ACC112 (cell line): ENCODE results near the gene LONRF2.

Experiments
- H2AFZ ChIP-seq: fragments of 200-600 bp; sonication (generic); one replicate; pipeline ENCODE4 v1.6.0; 2017; ENCODE audit warnings: antibody characterized with exemption, low read length; ENCODE audit not compliant: unreplicated experiment
- H3K27ac ChIP-seq: fragments of 200-600 bp; sonication (generic); 2 replicates; pipeline ENCODE4 v1.5.1; 2014; ENCODE audit warnings: low read depth, mild to moderate bottlenecking, antibody characterized with exemption, low read length, moderate library complexity
- H3K27me3 ChIP-seq: fragments of 200-600 bp; sonication (generic); 2 replicates; pipeline ENCODE4 v1.6.1; 2014; ENCODE audit warnings: mild to moderate bottlenecking, antibody characterized with exemption, low read length, moderate library complexity, mixed read lengths; ENCODE audit not compliant: insufficient read depth
- H3K36me3 ChIP-seq: fragments of 200-600 bp; sonication (generic); 2 replicates; pipeline ENCODE4 v1.6.1; 2016; ENCODE audit warnings: mild to moderate bottlenecking, antibody characterized with exemption, low read length, moderate library complexity, mixed read lengths; ENCODE audit not compliant: insufficient read depth
- H3K4me1 ChIP-seq: fragments of 200-600 bp; sonication (generic); one replicate; pipeline ENCODE4 v1.6.1; 2016; ENCODE audit warnings: low read length, mixed read lengths; ENCODE audit not compliant: insufficient read depth, unreplicated experiment, control insufficient read depth
- H3K4me3 ChIP-seq: fragments of 200-600 bp; sonication (generic); 2 replicates; pipeline ENCODE4 v1.5.1; 2014; ENCODE audit warnings: mild to moderate bottlenecking, low read depth, low read length
- H3K79me2 ChIP-seq: fragments of 200-600 bp; sonication (generic); one replicate; pipeline ENCODE4 v1.6.0; 2016; ENCODE audit warnings: low read length; ENCODE audit not compliant: control insufficient read depth, unreplicated experiment, insufficient read depth

LONRF2 gene

DNA sequence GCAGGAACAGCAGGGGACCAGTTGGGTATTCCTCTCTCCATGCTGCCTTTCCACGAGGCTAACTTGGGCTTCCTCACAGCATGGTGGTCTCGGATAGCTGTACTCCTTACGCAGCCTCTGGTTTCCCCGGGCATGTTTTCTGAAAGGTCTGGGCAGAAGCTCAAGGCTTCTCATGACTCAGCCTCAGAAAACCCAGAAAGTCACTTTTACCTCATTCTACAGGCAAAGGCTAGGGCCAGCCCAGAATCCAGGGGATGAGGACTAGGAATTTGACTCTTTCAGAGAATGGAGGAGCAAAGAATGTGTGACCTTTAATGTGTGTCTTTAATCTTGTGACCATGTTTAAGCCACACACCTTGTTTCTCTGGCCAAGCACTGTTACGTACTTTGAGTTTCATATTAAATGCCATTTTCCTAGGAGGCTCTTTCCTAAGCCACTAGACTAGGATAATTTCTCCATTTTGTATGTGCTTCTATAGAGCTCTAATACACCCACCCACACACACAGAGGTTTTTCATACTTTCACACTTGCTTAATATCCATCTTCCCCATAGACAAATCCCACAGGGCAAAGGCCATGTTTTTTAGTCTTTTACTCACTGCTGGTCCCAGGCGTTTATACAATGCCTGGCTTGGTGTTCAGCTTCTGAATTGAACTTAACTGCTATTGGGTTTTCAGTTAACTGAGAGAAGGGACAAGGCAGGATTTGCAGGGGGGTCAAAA is 77.3 kb downstream of the LONRF2 start:
- Histone ChIP-seq H3K27me3 (0 out of 2 replicates have a peak, but pooled peaks cover 4% of the 10 kb centered on the region), H3K27ac (no peak overlapping the region), H3K4me1 (no peaks in the 10 kb centered on the region), H3K79me2 (no peaks in the 10 kb centered on the region), H3K36me3 (no peaks in the 10 kb centered on the region), H2AFZ (no peak overlapping the region), H3K4me3 (no peak overlapping the region)

GRCh38 chr2:100243631-100244030 is 78.7 kb downstream of the LONRF2 start:
- no peaks in the 10 kb centered on the region for H3K79me2 ChIP-seq
- no peak overlapping the region for H3K4me3 ChIP-seq
- no peaks in the 10 kb centered on the region for H3K27me3 ChIP-seq
- no peak overlapping the region for H2AFZ ChIP-seq
- H3K27ac ChIP-seq: no peak overlapping the region
- no peaks in the 10 kb centered on the region for H3K4me1 ChIP-seq
- H3K36me3 ChIP-seq: no peaks in the 10 kb centered on the region

- Histone ChIP-seq H3K27ac (no peak overlapping the region), H2AFZ (no peak overlapping the region), H3K36me3 (no peaks in the 10 kb centered on the region), H3K4me1 (no peaks in the 10 kb centered on the region), H3K27me3 (no peaks in the 10 kb centered on the region), H3K4me3 (no peak overlapping the region), H3K79me2 (no peaks in the 10 kb centered on the region)
Observed at GRCh38 chr2:100242891-100243619, 79.2 kb downstream of the LONRF2 start.

- H3K79me2 ChIP-seq: no peaks in the 10 kb centered on the region
- H3K27me3 ChIP-seq: no peaks in the 10 kb centered on the region
- no peak overlapping the region for H3K4me3 ChIP-seq
- no peaks in the 10 kb centered on the region for H3K36me3 ChIP-seq
- H3K4me1 ChIP-seq: no peaks in the 10 kb centered on the region
- H2AFZ ChIP-seq: no peak overlapping the region
- no peak overlapping the region for H3K27ac ChIP-seq
Observed at GRCh38 chr2:100242476-100242875, 79.8 kb downstream of the LONRF2 start.

DNA sequence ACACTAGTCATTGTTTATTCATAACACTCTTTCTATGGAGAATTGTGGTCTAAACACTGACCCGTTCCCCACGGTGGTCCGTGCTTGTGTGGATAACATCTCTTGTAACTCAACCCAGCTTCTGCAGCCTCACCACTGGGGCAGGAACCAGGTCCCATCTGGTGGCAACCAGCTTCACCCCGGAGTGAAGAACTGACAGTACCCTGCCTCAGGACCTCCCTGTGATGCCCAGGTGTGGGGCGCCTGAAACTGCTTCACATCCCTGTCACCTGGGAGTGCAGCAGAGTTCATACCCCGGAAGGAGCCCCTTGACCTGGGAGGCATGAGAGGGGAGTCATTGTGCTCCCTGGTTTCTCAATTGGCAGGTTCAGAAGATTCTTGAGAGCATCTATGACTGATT is 81.1 kb downstream of the LONRF2 start:
- Histone ChIP-seq H3K4me1 (no peaks in the 10 kb centered on the region), H3K27me3 (no peaks in the 10 kb centered on the region), H3K36me3 (no peaks in the 10 kb centered on the region), H3K4me3 (no peak overlapping the region), H2AFZ (no peak overlapping the region), H3K79me2 (no peaks in the 10 kb centered on the region), H3K27ac (no peak overlapping the region)

- H3K4me3 ChIP-seq: no peak overlapping the region
- H3K27me3 ChIP-seq: no peaks in the 10 kb centered on the region
- no peaks in the 10 kb centered on the region for H3K79me2 ChIP-seq
- H3K27ac ChIP-seq: no peak overlapping the region
- no peak overlapping the region for H2AFZ ChIP-seq
- no peaks in the 10 kb centered on the region for H3K4me1 ChIP-seq
- no peaks in the 10 kb centered on the region for H3K36me3 ChIP-seq
Observed at GRCh38 chr2:100240386-100240785, 81.9 kb downstream of the LONRF2 start.

DNA sequence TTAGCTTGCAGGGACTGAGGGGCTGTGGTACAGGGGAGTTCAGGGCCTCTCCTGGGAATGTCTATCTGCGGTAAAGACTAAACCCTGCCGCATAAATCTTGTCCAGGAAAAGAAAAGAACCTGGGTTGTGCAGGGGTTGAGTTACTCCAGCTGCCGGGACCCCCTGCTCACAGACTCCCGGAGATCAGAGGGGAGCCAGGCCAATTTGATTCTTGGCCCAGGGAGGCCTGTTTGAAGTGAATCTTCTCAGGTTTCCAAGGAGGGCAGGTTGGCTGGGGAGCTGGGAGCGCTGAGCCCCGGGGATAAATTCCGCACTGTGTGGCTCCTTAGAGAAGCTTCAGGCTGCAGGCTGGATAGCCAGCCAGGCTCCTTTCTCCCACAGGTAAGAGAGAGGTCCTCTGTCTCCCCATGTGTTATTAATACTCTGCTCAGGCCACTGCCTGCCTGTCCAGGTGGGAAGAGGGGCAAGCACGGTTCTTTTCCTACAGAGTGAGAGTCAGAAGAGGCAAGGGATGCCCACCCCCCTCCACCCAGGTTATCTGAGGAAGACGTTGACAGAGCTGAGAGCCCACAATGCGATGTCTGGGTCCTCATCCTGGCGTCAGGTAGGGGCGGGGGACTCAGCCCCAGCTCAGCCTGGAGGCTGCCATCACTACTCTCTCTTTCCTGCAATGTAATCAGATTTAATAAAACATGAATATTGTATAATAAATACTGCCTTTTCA is 82.7 kb downstream of the LONRF2 start:
- H3K27me3 ChIP-seq: no peaks in the 10 kb centered on the region
- H3K27ac ChIP-seq: no peak overlapping the region
- H3K4me1 ChIP-seq: no peaks in the 10 kb centered on the region
- H3K36me3 ChIP-seq: no peaks in the 10 kb centered on the region
- no peaks in the 10 kb centered on the region for H3K79me2 ChIP-seq
- H2AFZ ChIP-seq: no peak overlapping the region
- H3K4me3 ChIP-seq: no peak overlapping the region

DNA sequence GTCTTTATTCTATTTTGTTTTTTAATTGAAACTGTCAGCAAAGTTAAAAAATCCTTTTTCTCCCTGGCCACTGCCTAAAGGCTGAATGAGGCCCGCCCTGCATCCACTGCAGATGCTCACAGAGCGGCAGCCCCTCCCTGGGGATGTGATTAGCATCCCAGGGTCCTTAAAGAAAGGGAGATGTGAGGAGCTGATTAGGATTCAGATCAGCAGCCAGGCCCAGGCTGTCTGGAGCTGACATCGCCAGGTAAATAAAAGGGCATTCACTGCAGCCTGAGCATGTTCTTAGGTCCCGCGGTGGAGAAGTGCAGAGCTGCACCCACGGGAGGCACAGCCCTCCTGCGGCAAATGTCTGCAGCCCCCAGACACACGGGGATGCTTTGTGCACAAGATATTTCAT is 83.8 kb downstream of the LONRF2 start:
- Histone ChIP-seq H3K79me2 (no peaks in the 10 kb centered on the region), H2AFZ (no peak overlapping the region), H3K27me3 (no peaks in the 10 kb centered on the region), H3K4me3 (no peak overlapping the region), H3K36me3 (no peaks in the 10 kb centered on the region), H3K4me1 (no peaks in the 10 kb centered on the region), H3K27ac (no peak overlapping the region)

DNA sequence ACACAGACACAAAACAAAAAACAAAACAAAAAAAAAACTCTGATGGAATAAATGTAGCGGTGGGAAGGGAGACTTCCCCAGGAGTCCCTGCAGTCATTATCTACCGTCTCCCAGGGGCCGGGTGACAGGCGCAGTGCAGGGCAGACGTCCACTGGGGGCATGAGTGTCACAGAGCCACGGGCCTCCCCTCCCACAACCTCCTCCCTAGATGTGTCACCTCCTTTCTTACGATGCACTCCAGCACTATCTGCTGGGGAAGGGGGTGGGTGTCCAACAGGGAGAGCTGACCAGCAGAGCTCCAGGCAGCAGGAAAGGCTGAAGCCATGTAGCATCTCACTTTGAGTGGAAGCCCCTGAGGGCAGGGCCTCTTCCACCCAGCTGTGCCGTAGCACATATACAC is 84.5 kb downstream of the LONRF2 start:
- Histone ChIP-seq H3K4me1 (no peaks in the 10 kb centered on the region), H3K27me3 (no peaks in the 10 kb centered on the region)

DNA sequence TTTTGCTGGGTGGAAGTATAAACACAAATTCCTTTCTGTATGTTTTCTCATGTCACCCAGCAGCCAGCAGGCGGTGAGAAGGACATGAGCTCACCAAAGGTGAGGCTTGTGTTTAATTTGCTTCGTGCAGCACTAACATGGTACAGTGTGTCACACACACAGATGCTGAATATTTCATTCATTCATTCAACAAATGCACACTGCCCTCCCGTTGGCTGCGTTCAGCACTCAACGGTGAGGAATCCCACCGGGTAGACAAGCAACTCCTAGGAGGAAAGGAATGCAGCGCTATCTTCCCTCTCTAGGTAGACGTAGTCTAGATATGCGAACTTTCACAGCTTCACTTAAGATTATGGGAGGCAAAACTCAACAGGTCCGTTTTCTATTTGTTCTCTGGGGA is 85.1 kb downstream of the LONRF2 start:
- Histone ChIP-seq H3K27me3 (no peaks in the 10 kb centered on the region), H3K4me3 (no peak overlapping the region), H3K27ac (no peak overlapping the region), H3K79me2 (no peaks in the 10 kb centered on the region), H3K4me1 (no peaks in the 10 kb centered on the region), H2AFZ (no peak overlapping the region), H3K36me3 (no peaks in the 10 kb centered on the region)

More for the DNA sequence above, 84.5 kb downstream of the LONRF2 start:
- no peaks in the 10 kb centered on the region for H3K79me2 ChIP-seq
- no peak overlapping the region for H3K27ac ChIP-seq
- no peak overlapping the region for H3K4me3 ChIP-seq
- no peaks in the 10 kb centered on the region for H3K36me3 ChIP-seq
- no peak overlapping the region for H2AFZ ChIP-seq
